Measurements from ENCODE around the gene GOPC. TPM values are rescaled to one million over a fixed set of nuclear protein-coding genes. Genes with fewer than 3 reads are reported as not detected.
A peak's percentile ranks its signal among the peaks of the same experiment; 100 is the strongest.
"Not testable (repeated sequence)": the region's sequence is repeated elsewhere in the genome, so short reads cannot be mapped to it uniquely, and the experiment has no call there.

The GOPC gene
- total RNA-seq, 1 donor from 2014 or later = 31.5 TPM

DNA sequence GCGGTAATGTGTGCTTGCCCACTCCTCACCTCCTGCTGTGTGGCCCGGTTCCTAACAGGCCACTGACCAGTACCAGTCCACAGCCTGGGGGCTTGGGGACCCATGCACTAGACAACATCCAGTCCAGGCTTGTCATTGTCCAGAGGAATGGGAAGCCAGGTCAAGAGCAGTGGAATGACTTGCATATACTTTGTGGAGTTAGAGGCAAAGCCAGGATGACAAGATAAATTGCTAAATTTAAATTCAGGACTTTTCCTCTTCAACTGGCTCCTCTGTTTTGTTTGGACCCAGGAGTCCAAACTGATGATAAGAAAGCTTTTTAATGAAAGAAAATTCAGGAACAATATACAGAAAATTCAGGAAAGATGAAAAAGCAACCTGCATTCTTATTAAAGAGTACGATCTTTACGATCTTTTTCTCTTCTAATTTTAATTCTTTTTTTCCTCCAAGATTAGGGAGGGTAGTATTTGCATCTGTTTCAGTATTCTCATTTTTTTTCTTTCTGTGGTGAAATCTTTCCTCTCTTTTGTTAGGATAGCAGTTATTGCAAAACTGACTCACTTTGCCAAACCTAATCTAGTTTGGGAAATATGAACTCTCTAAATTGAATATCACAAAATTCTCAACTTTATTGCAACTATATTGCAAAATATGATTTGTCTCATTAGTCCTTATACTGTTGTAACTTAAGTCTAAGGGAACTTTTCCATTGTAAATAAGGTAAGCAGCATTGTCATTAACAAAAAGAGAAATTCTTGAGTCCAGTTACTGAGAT lies 71.7 kb downstream of the GOPC start:
- intact Hi-C loops (cut with DNase I) = no loop called here

GRCh38 chr6:117525607-117526006 lies 76.7 kb downstream of the GOPC start:
- intact Hi-C loops (cut with DNase I) = no loop called here
- DNase-seq (ENCODE audit: low spot score) (no peak), ATAC-seq (no peak)

More for the DNA sequence above, 71.7 kb downstream of the GOPC start:
- no peak for DNase-seq (ENCODE audit: low spot score)
- ATAC-seq = peak; percentile 60

- intact Hi-C loops (cut with DNase I) = no loop called here
- DNase-seq (ENCODE audit: low spot score) (no peak), ATAC-seq (no peak)
These were observed 80.4 kb downstream of the GOPC start for GRCh38 chr6:117521791-117522502.

DNA sequence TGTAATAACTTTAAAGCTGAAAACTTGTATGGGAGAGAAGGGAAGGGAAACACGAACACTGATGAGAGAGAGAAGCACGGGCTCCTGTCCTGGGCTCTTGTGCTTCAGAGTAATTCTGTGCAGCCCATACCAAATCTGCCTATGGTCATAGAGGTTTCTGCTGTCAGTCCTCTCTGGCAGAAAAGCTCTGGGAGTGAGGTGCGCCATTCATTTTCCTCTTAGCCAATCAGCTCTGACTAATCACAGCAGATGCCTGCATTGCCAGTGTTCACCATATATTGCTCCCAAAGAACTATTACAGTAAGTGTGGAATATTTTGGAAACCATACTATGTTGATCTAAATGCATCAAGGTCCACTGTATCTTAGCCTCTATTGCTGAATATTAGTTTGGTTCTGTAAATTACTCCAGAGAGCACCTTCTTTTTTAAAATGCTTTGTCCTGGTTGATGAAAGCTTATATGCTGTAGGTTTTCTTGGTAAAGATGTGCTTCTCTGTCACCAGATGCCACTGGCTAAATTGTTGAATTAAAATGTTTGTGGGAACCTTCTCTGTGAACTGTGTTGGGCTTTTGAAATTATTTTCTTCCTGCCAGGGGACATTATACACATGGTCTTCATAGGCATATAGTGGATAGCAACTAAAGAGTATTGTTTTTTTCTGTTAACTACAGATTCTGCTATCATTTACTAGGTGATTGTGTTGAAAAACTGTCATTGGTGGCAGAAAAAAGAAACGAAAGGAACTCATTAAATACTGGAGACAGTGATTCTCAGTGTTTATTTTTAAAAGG lies 81.5 kb downstream of the GOPC start:
- intact Hi-C loops (cut with DNase I) = no loop called here
- no peak for ATAC-seq
- DNase-seq (ENCODE audit: low spot score) = no peak

DNA sequence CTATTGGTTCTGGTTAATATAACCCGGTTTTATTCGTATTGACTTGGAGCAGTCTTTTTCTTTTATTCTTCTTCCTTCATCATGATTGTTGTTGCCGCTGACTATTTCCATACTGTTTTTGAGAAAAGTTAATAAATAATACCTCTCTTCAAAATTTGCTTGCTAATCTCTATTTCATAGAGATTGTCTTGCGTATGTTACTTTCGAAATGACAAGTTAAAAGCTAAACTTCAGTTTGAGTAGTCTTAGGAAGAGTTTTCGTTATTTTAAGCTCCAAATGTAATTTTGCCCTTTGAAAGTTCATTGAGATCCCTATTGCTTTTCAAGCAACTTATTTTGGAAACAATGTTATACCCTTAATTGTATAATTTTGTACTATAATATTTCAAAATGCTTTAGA lies 83.4 kb downstream of the GOPC start:
- ATAC-seq = no peak
- intact Hi-C loops (cut with DNase I) = no loop called here

GRCh38 chr6:117517995-117518394 lies 84.3 kb downstream of the GOPC start:
- DNase-seq (ENCODE audit: low spot score); intact Hi-C loops (cut with DNase I); ATAC-seq: not testable (repeated sequence)

More for the DNA sequence above, 83.4 kb downstream of the GOPC start:
- no peak for DNase-seq (ENCODE audit: low spot score)

DNA sequence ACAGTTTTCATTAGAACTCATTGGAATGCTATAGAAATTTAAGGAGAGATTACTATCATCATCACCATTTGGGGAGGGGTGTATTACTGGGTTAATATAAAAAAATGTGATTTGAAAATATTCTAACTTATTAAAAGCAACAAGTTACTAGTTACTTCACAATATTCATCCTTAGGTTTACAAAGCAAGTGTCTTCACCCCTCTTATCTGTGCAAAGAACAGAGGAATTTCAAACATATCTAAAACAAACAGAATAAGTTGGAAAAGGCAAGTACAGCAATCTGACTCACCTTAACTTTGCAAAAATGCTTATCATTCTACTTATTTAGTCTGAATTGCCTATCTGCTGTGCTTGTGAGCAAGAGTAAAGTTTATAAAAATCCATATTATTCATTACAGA lies 87.0 kb downstream of the GOPC start:
- no peak for DNase-seq (ENCODE audit: low spot score)
- intact Hi-C loops (cut with DNase I) = no loop called here
- no peak for ATAC-seq

GRCh38 chr6:117514655-117515054 lies 87.7 kb downstream of the GOPC start:
- intact Hi-C loops (cut with DNase I) = no loop called here
- no peak for DNase-seq (ENCODE audit: low spot score)
- no peak for ATAC-seq

DNA sequence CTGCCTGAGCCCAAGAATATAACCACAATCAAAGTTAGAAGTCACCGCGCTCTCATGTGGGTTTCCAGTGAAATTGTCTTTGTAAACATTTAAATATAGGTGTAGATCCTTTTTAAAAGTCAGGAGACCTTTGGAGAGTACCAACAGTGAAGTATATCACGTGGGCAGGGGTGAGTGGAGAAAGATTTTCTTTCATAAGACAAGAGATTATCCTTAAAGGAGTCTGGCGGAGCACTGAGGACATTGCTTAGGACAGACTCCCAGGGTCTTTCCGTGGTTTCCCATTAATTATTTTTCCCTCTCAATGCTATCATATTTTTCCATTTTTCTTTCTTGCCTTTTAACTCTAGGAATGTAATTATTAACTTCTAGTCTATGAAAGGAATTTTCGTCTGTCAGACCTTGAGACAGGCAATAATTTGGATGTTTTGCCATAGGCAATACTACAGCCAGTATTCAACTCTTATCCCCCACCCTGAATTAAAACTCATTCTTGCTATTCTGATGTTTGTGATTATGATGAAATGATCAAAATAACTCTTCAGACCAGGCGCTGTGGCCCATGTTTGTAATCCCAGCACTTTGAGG lies 88.4 kb downstream of the GOPC start:
- intact Hi-C loops (cut with DNase I) = no loop called here

DNA sequence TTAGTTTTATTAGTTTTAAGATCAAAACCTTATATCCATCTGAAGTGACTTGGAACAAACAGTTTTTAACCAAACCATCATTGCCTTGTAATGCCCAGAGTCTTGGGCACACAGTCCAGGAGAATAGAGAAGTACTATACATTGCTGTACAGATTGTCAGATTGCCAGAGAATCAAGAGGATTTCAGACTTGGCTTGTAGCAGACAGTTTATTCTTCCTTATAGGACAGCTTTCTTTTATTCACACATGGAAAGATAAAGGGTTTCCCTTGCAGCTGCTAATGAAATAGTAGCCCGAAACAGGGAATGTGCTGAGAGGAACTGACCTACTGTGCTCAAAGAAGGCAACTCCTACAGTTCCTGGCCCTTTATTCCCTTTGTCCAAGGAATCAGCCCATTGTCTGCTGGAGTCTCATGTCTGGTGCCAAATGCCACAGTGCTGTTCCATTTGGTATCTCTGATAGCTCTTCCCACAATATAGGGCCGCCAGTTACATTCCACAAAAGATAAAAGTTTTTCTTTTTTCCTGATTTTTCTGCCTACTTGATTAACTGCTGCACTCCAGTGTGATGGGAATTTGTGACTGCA lies 89.2 kb downstream of the GOPC start:
- DNase-seq (ENCODE audit: low spot score) (no peak), ATAC-seq (no peak)
- intact Hi-C loops (cut with DNase I) = no loop called here

More for the DNA sequence above, 88.4 kb downstream of the GOPC start:
- ATAC-seq (no peak), DNase-seq (ENCODE audit: low spot score) (no peak)

- intact Hi-C loops (cut with DNase I) = no loop called here
- no peak for DNase-seq (ENCODE audit: low spot score)
- no peak for ATAC-seq
These were observed 90.1 kb downstream of the GOPC start for GRCh38 chr6:117512056-117512828.

Other genes with a start within 250 kb of the GOPC start
- 0.04 TPM for gene ROS1, start 176.6 kb downstream of the GOPC start, total RNA-seq
- 13.6 TPM for gene DCBLD1, start 119.8 kb downstream of the GOPC start, total RNA-seq
- 25.9 TPM for gene NUS1, start 73.0 kb upstream of the GOPC start, total RNA-seq